Urinary bladder (tissue), 4 donors: ENCODE data around the gene CEP152. TPM values are rescaled to one million over a fixed set of nuclear protein-coding genes. Genes with fewer than 3 reads are reported as not detected.

ENCODE experiments used
- DNase-seq: peaks from one replicate; pipeline ENCODE4 v3.0.0-alpha.2; 2015; ENCODE audit errors: extremely low spot score
- H3K27ac ChIP-seq: one replicate; pipeline ENCODE4 v1.5.1; 2013; ENCODE audit warnings: low read depth, mild to moderate bottlenecking, moderate library complexity
- H3K36me3 ChIP-seq: one replicate; pipeline ENCODE4 v1.6.1; 2013; ENCODE audit warnings: mild to moderate bottlenecking, moderate library complexity; ENCODE audit not compliant: insufficient read depth
- H3K4me1 ChIP-seq: one replicate; pipeline ENCODE4 v1.6.1; 2013; ENCODE audit warnings: mild to moderate bottlenecking, moderate library complexity; ENCODE audit not compliant: insufficient read depth
- H3K4me3 ChIP-seq: one replicate; pipeline ENCODE4 v1.5.1; 2013; ENCODE audit warnings: low read depth, low read length
- WGBS: extraction: QIAGEN DNeasy Blood & Tissue Kit; methylation state at CpG from one replicate; pipeline ENCODE4 v1.1.7; 2013; 5-methylcytosine and 5-hydroxymethylcytosine counted together
- polyA plus RNA-seq: library from polyadenylated mRNA; stranded (reverse); fragments of 200-250 nt; gene quantifications from one replicate; pipeline ENCODE4 v1.2.3, GENCODE V29; 2013
- total RNA-seq: library from RNA; depleted of rRNA; stranded (reverse); fragments of >200 nt; gene quantifications from one replicate; pipeline ENCODE4 v1.2.3, GENCODE V29; 2014
- donor health status: healthy with polysubstance abuse.
- donor health status: healthy.

Gene CEP152
- total and polyA plus RNA-seq, 2 donors: 1.3 to 17.7 TPM

- peak; percentile 47 for DNase-seq
- Histone ChIP-seq H3K4me1 (no peaks in the 10 kb centered on the region), H3K27ac (no peak overlapping the region), H3K36me3 (no peaks in the 10 kb centered on the region), H3K4me3 (no peak overlapping the region)
These were observed 18.0 kb upstream of the CEP152 start for GRCh38 chr15:48828906-48829305.

GRCh38 chr15:48828471-48828870 lies 17.6 kb upstream of the CEP152 start:
- 81% methylated on average over 4 of the region's 4 CpGs for WGBS
- H3K36me3 ChIP-seq: no peaks in the 10 kb centered on the region
- DNase-seq: no peak
- H3K4me1 ChIP-seq: no peaks in the 10 kb centered on the region
- H3K4me3 ChIP-seq: no peak overlapping the region
- no peak overlapping the region for H3K27ac ChIP-seq

GRCh38 chr15:48825075-48825474 lies 14.2 kb upstream of the CEP152 start:
- no peak for DNase-seq
- 76% methylated on average over 1 of the region's 1 CpG for WGBS
- no peak overlapping the region for H3K27ac ChIP-seq
- no peaks in the 10 kb centered on the region for H3K4me1 ChIP-seq
- no peak overlapping the region for H3K4me3 ChIP-seq
- H3K36me3 ChIP-seq: no peaks in the 10 kb centered on the region

GRCh38 chr15:48823706-48824105 lies 12.8 kb upstream of the CEP152 start:
- Histone ChIP-seq H3K4me3 (no peak overlapping the region), H3K4me1 (no peaks in the 10 kb centered on the region), H3K36me3 (no peaks in the 10 kb centered on the region), H3K27ac (no peak overlapping the region)
- no peak for DNase-seq
- 35% methylated on average over 1 of the region's 1 CpG for WGBS

GRCh38 chr15:48823237-48823636 lies 12.4 kb upstream of the CEP152 start:
- H3K4me1 ChIP-seq: no peaks in the 10 kb centered on the region
- 2% methylated on average over 1 of the region's 1 CpG for WGBS
- no peak for DNase-seq

GRCh38 chr15:48814286-48814685 lies 3.4 kb upstream of the CEP152 start:
- WGBS: 83% methylated on average over 2 of the region's 2 CpGs
- Histone ChIP-seq H3K4me3 (no peak overlapping the region), H3K4me1 (no peaks in the 10 kb centered on the region), H3K27ac (no peak overlapping the region), H3K36me3 (no peaks in the 10 kb centered on the region)
- DNase-seq: no peak

More at GRCh38 chr15:48823237-48823636, 12.4 kb upstream of the CEP152 start:
- Histone ChIP-seq H3K4me3 (no peak overlapping the region), H3K27ac (no peak overlapping the region), H3K36me3 (no peaks in the 10 kb centered on the region)

GRCh38 chr15:48811325-48811958 lies 573 bp upstream of the CEP152 start:
- H3K27ac ChIP-seq: no peak overlapping the region
- no peak for DNase-seq

GRCh38 chr15:48806151-48806550 lies 4.7 kb downstream of the CEP152 start:
- H3K4me3 ChIP-seq: no peak overlapping the region
- H3K4me1 ChIP-seq: no peaks in the 10 kb centered on the region
- no peak for DNase-seq
- no peak overlapping the region for H3K27ac ChIP-seq
- 46% methylated on average over 2 of the region's 2 CpGs for WGBS
- no peaks in the 10 kb centered on the region for H3K36me3 ChIP-seq

More at GRCh38 chr15:48811325-48811958, 573 bp upstream of the CEP152 start:
- no peaks in the 10 kb centered on the region for H3K36me3 ChIP-seq
- WGBS: 8% methylated on average over 25 of the region's 25 CpGs
- H3K4me1 ChIP-seq: no peaks in the 10 kb centered on the region
- H3K4me3 ChIP-seq: peak overlapping the region; percentile 61

GRCh38 chr15:48805591-48805990 lies 5.3 kb downstream of the CEP152 start:
- 77% methylated on average over 2 of the region's 2 CpGs for WGBS
- no peak for DNase-seq
- no peak overlapping the region for H3K27ac ChIP-seq
- no peak overlapping the region for H3K4me3 ChIP-seq
- no peaks in the 10 kb centered on the region for H3K4me1 ChIP-seq
- H3K36me3 ChIP-seq: no peaks in the 10 kb centered on the region

- 92% methylated on average over 2 of the region's 2 CpGs for WGBS
- no peaks in the 10 kb centered on the region for H3K4me1 ChIP-seq
- DNase-seq: no peak
- H3K27ac ChIP-seq: no peak overlapping the region
- no peaks in the 10 kb centered on the region for H3K36me3 ChIP-seq
- no peak overlapping the region for H3K4me3 ChIP-seq
These were observed 7.0 kb downstream of the CEP152 start for GRCh38 chr15:48803877-48804276.

- Histone ChIP-seq H3K36me3 (no peaks in the 10 kb centered on the region), H3K4me1 (no peaks in the 10 kb centered on the region), H3K27ac (no peak overlapping the region), H3K4me3 (no peak overlapping the region)
- no peak for DNase-seq
These were observed 8.0 kb downstream of the CEP152 start for GRCh38 chr15:48802867-48803266.

- 83% methylated on average over 3 of the region's 3 CpGs for WGBS
- DNase-seq: no peak
- H3K36me3 ChIP-seq: no peaks in the 10 kb centered on the region
- H3K27ac ChIP-seq: no peak overlapping the region
- no peak overlapping the region for H3K4me3 ChIP-seq
- H3K4me1 ChIP-seq: no peaks in the 10 kb centered on the region
These were observed 8.6 kb downstream of the CEP152 start for GRCh38 chr15:48802257-48802656.

- H3K27ac ChIP-seq: no peak overlapping the region
- 32% methylated on average over 4 of the region's 4 CpGs for whole genome bisulfite sequencing
- no peaks in the 10 kb centered on the region for H3K36me3 ChIP-seq
- H3K4me3 ChIP-seq: no peak overlapping the region
- peak; percentile 41 for DNase-seq
- H3K4me1 ChIP-seq: no peaks in the 10 kb centered on the region
These were observed 9.9 kb downstream of the CEP152 start for GRCh38 chr15:48800811-48801455.

- no peak overlapping the region for H3K27ac ChIP-seq
- no peaks in the 10 kb centered on the region for H3K36me3 ChIP-seq
- H3K4me3 ChIP-seq: no peak overlapping the region
- H3K4me1 ChIP-seq: no peaks in the 10 kb centered on the region
- WGBS: 89% methylated on average over 1 of the region's 1 CpG
- no peak for DNase-seq
These were observed 10.6 kb downstream of the CEP152 start for GRCh38 chr15:48800245-48800644.
